GM18873 (cell line): ENCODE data around the gene VPS72.
"Not testable (repeated sequence)": the region's sequence is repeated elsewhere in the genome, so short reads cannot be mapped to it uniquely, and the experiment has no call there.

Source experiments
- ATAC-seq: cut with Tn5 transposase; IDR thresholded peaks from one replicate; pipeline ENCODE4 v1.9.1; 2021; ENCODE audit warnings: mild to moderate bottlenecking, moderate library complexity, moderate number of reproducible peaks; ENCODE audit not compliant: unreplicated experiment, low FRiP score

The VPS72 gene

GRCh38 chr1:151188667-151189066 is 1.3 kb downstream of the VPS72 start:
- not testable (repeated sequence) for ATAC-seq

- ATAC-seq = no peak
These were observed 2.8 kb downstream of the VPS72 start for GRCh38 chr1:151187205-151187604.

GRCh38 chr1:151184211-151184610 is 5.8 kb downstream of the VPS72 start:
- no peak for ATAC-seq

GRCh38 chr1:151176514-151177045 is 13.4 kb downstream of the VPS72 start:
- no peak for ATAC-seq

- no peak for ATAC-seq
These were observed 14.1 kb downstream of the VPS72 start, which contains the start of gene TMOD4 for GRCh38 chr1:151175863-151176262. Gene TMOD4, minus strand, starts transcription at chr1:151175981. Its CDS starts 1,106 bp downstream, at chr1:151174875.

- ATAC-seq = no peak
These were observed 14.8 kb downstream of the VPS72 start for GRCh38 chr1:151175041-151175741.

GRCh38 chr1:151171190-151171589 is 18.8 kb downstream of the VPS72 start:
- ATAC-seq = no peak

- no peak for ATAC-seq
These were observed 22.9 kb downstream of the VPS72 start for GRCh38 chr1:151167116-151167515.

- peak; percentile 17 for ATAC-seq
These were observed 23.5 kb downstream of the VPS72 start for GRCh38 chr1:151166505-151166956.

- ATAC-seq = peak; percentile 78
These were observed 24.1 kb downstream of the VPS72 start, which contains the start of the genes LYSMD1 and SCNM1 for GRCh38 chr1:151165738-151166504. Gene LYSMD1, minus strand, starts transcription at chr1:151165902. Its CDS starts 644 bp downstream, at chr1:151165258. Gene SCNM1, plus strand, starts transcription at chr1:151166144. Its CDS starts 9 bp downstream, at chr1:151166153.

- ATAC-seq = no peak
These were observed 24.7 kb downstream of the VPS72 start for GRCh38 chr1:151165281-151165737.

GRCh38 chr1:151164732-151165280 is 25.2 kb downstream of the VPS72 start:
- ATAC-seq = no peak

- ATAC-seq = no peak
These were observed 30.6 kb downstream of the VPS72 start for GRCh38 chr1:151159373-151159772.

- no peak for ATAC-seq
These were observed 31.2 kb downstream of the VPS72 start for GRCh38 chr1:151158751-151159251.

- ATAC-seq = no peak
These were observed 31.7 kb downstream of the VPS72 start for GRCh38 chr1:151158326-151158725.

- ATAC-seq = no peak
These were observed 32.9 kb downstream of the VPS72 start for GRCh38 chr1:151157067-151157531.

- peak; percentile 47 for ATAC-seq
These were observed 33.5 kb downstream of the VPS72 start, which contains the start of gene TNFAIP8L2 for GRCh38 chr1:151156515-151156819. Gene TNFAIP8L2, plus strand, starts transcription at chr1:151156649. Its CDS starts 2,049 bp downstream, at chr1:151158698.

- no peak for ATAC-seq
These were observed 42.3 kb downstream of the VPS72 start for GRCh38 chr1:151147665-151148064.

GRCh38 chr1:151147132-151147503 is 42.9 kb downstream of the VPS72 start:
- ATAC-seq = no peak

GRCh38 chr1:151146412-151147131 is 43.4 kb downstream of the VPS72 start, which contains the start of gene SEMA6C:
Gene SEMA6C, minus strand, starts transcription at chr1:151146631. Its CDS starts 4,010 bp downstream, at chr1:151142621.
- peak; percentile 96 for ATAC-seq
